GM23338 (cell line): ENCODE results near the gene ATF1. TPM values are rescaled to one million over a fixed set of nuclear protein-coding genes. Genes with fewer than 3 reads are reported as not detected.

ENCODE experiments used
- CREB1 ChIP-seq: fragments of 250-450 bp; sonication (Bioruptor Pico); IDR thresholded peaks from 2 replicates; pipeline ENCODE4 v1.5.0; 2020; ENCODE audit warnings: low read depth, mild to moderate bottlenecking, moderate library complexity
- ETS1 ChIP-seq: IDR thresholded peaks from 2 replicates; pipeline ENCODE4 v1.6.1; 2016; ENCODE audit warnings: antibody characterized with exemption
- REST ChIP-seq: IDR thresholded peaks from one replicate; pipeline ENCODE4 v1.6.1; 2018; ENCODE audit warnings: antibody characterized with exemption; ENCODE audit not compliant: unreplicated experiment
- STAT1 ChIP-seq: IDR thresholded peaks from one replicate; pipeline ENCODE4 v1.6.1; 2016; ENCODE audit warnings: antibody characterized with exemption; ENCODE audit not compliant: unreplicated experiment
- polyA plus RNA-seq: library from polyadenylated mRNA; unstranded; fragments of >200 nt; fragmentation: Nextera tagmentation; extraction: Ambion mirVana; gene quantifications from 2 replicates; pipeline ENCODE4 v1.2.1, GENCODE V29; 2016
- total RNA-seq: library from RNA; depleted of rRNA; stranded (reverse); fragments of >200 nt; shearing (Covaris generic); gene quantifications from 2 replicates; pipeline ENCODE4 v1.2.3, GENCODE V29; 2014
- TF ChIP-seq, protein P1 (sequence below): fragments of 250-450 bp; sonication (Bioruptor Pico); IDR thresholded peaks from 2 replicates; pipeline ENCODE4 v1.5.0; 2020; ENCODE audit warnings: mild to moderate bottlenecking, moderate library complexity

ATF1 gene
- total and polyA plus RNA-seq, 2 experiments from 2014 or later, result 17.5 to 22.7 TPM

GRCh38 chr12:50745861-50746260 lies 18.0 kb upstream of the ATF1 start (continued):
- TF ChIP-seq, protein P1, sequence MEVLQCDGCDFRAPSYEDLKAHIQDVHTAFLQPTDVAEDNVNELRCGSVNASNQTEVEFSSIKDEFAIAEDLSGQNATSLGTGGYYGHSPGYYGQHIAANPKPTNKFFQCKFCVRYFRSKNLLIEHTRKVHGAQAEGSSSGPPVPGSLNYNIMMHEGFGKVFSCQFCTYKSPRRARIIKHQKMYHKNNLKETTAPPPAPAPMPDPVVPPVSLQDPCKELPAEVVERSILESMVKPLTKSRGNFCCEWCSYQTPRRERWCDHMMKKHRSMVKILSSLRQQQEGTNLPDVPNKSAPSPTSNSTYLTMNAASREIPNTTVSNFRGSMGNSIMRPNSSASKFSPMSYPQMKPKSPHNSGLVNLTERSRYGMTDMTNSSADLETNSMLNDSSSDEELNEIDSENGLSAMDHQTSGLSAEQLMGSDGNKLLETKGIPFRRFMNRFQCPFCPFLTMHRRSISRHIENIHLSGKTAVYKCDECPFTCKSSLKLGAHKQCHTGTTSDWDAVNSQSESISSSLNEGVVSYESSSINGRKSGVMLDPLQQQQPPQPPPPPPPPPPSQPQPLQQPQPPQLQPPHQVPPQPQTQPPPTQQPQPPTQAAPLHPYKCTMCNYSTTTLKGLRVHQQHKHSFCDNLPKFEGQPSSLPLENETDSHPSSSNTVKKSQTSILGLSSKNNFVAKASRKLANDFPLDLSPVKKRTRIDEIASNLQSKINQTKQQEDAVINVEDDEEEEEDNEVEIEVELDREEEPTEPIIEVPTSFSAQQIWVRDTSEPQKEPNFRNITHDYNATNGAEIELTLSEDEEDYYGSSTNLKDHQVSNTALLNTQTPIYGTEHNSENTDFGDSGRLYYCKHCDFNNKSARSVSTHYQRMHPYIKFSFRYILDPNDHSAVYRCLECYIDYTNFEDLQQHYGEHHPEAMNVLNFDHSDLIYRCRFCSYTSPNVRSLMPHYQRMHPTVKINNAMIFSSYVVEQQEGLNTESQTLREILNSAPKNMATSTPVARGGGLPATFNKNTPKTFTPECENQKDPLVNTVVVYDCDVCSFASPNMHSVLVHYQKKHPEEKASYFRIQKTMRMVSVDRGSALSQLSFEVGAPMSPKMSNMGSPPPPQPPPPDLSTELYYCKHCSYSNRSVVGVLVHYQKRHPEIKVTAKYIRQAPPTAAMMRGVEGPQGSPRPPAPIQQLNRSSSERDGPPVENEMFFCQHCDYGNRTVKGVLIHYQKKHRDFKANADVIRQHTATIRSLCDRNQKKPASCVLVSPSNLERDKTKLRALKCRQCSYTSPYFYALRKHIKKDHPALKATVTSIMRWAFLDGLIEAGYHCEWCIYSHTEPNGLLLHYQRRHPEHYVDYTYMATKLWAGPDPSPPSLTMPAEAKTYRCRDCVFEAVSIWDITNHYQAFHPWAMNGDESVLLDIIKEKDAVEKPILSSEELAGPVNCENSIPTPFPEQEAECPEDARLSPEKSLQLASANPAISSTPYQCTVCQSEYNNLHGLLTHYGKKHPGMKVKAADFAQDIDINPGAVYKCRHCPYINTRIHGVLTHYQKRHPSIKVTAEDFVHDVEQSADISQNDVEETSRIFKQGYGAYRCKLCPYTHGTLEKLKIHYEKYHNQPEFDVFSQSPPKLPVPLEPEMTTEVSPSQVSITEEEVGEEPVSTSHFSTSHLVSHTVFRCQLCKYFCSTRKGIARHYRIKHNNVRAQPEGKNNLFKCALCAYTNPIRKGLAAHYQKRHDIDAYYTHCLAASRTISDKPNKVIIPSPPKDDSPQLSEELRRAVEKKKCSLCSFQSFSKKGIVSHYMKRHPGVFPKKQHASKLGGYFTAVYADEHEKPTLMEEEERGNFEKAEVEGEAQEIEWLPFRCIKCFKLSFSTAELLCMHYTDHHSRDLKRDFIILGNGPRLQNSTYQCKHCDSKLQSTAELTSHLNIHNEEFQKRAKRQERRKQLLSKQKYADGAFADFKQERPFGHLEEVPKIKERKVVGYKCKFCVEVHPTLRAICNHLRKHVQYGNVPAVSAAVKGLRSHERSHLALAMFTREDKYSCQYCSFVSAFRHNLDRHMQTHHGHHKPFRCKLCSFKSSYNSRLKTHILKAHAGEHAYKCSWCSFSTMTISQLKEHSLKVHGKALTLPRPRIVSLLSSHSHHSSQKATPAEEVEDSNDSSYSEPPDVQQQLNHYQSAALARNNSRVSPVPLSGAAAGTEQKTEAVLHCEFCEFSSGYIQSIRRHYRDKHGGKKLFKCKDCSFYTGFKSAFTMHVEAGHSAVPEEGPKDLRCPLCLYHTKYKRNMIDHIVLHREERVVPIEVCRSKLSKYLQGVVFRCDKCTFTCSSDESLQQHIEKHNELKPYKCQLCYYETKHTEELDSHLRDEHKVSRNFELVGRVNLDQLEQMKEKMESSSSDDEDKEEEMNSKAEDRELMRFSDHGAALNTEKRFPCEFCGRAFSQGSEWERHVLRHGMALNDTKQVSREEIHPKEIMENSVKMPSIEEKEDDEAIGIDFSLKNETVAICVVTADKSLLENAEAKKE, result no peak
- TF ChIP-seq CREB1 (no peak), STAT1 (no peak), ETS1 (no peak), REST (no peak)
